Ectodermal cell (in vitro differentiated cells): ENCODE data around the gene ATP4A.

ENCODE experiments used
- H3K27ac ChIP-seq: 2 replicates; pipeline ENCODE4 v1.7.0; 2013; ENCODE audit warnings: mild to moderate bottlenecking, low read depth, low read length; ENCODE audit not compliant: insufficient read depth, poor library complexity, severe bottlenecking
- H3K27me3 ChIP-seq: 2 replicates; pipeline ENCODE4 v1.7.0; 2013; ENCODE audit warnings: mild to moderate bottlenecking, low read length; ENCODE audit not compliant: insufficient read depth, control insufficient read depth, poor library complexity, severe bottlenecking
- H3K36me3 ChIP-seq: one replicate; pipeline ENCODE4 v1.7.0; 2013; ENCODE audit warnings: low read length; ENCODE audit not compliant: control insufficient read depth, insufficient read depth
- H3K4me1 ChIP-seq: one replicate; pipeline ENCODE4 v1.7.0; 2013; ENCODE audit warnings: low read length; ENCODE audit not compliant: control insufficient read depth, insufficient read depth
- H3K4me3 ChIP-seq: 2 replicates; pipeline ENCODE4 v1.7.0; 2013; ENCODE audit warnings: low read depth, low read length, control low read depth; ENCODE audit not compliant: insufficient read depth
- H3K9me3 ChIP-seq: 2 replicates; pipeline ENCODE4 v1.7.0; 2013; ENCODE audit warnings: mild to moderate bottlenecking, low read length, moderate library complexity; ENCODE audit not compliant: control insufficient read depth
- WGBS, 2 experiments: methylation state at CpG; one replicate each; pipeline ENCODE4 v1.1.7; 2013; ENCODE audit warnings: missing lambda C conversion rate in 2 of 2; 5-methylcytosine and 5-hydroxymethylcytosine counted together

The ATP4A gene

DNA sequence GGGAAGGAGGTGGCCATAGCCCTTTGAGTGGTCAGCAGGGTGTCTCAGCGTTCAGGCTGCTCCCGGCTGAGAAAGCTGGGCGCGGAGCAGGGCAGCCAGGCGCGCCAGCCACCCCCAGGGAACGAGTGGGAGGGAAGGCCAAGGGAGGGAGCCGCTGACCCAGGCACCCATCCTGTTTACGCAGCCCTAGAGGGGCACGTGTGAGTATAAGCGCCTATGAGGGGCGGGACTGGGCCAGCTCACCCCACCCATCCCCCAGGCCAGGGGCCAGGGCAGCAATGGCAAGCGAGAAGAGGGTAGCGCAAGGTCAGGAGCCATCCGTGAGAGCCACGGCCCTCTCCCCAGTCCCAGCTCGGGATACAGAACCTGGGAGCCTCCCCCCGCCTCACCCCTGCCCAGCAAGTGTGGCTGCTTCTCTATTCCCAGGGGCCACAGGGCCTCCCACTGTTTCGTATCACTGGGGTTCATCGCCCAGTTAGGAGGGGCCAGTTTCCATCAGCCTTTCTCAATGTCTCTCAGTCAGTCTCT, 49.1 kb downstream of the ATP4A start:
- peaks cover 31% of the 10 kb centered on the region for H3K27me3 ChIP-seq
- no peaks in the 10 kb centered on the region for H3K9me3 ChIP-seq
- H3K4me1 ChIP-seq, result peaks cover 15% of the 10 kb centered on the region
- H3K36me3 ChIP-seq, result no peaks in the 10 kb centered on the region
- WGBS, 2 experiments, result 39 to 41% methylated on average over 20 of the region's 20 CpGs
- no peak overlapping the region for H3K4me3 ChIP-seq
- H3K27ac ChIP-seq, result no peak overlapping the region

GRCh38 chr19:35513628-35514281, 49.7 kb downstream of the ATP4A start, which contains the start of gene DMKN:
DMKN (minus strand) TSS chr19:35513649; CDS start chr19:35513475, 174 bp downstream.
- H3K27ac ChIP-seq, result no peak within 1 kb of the TSS
- no peaks in the 10 kb centered on the region for H3K9me3 ChIP-seq
- no peaks in the 10 kb centered on the region for H3K36me3 ChIP-seq
- peaks cover 35% of the 10 kb centered on the region for H3K27me3 ChIP-seq
- H3K4me1 ChIP-seq, result peaks cover 21% of the 10 kb centered on the region
- no peak within 1 kb of the TSS for H3K4me3 ChIP-seq
- 32% methylated on average over 15 of the region's 15 CpGs for WGBS, 2 experiments

DNA sequence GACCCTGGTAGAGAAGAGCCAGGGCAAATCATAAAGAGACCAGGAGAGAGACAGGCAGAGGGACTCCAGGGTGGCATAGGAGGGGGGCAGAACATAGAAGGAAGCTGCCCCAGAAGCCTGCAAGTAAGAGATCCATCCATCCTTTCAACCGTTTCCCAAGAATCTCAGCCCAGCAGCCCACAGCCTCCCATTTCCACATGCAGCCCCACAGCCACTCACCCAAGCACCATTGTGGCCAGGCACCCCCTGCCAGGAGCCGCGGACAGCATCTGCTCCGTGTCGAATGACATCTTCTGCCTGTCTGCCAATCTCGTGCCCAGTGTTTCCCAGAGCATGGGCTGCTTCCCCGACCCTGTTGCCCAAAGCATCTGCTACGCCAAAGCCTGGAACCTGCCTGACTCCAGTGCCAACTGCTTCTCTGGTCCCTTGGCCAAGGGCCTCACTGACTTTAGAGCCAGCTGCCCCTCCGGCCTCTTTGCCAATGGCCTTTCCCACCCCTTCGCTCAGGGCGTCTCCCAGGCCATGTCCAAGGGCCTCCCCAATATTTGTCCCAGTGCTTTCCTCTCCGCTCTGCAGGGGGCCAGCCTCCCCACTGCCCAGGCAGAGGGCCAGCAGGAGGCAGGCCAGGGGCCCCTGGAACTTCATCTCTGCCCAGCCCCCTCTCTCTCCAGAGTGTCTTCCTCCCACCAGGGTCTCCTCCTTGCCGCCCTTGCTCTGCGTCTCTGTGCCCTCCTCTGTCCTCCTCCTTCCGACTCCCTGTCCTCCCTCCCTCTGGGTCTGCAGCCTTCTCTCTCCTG, 50.4 kb downstream of the ATP4A start:
- no peaks in the 10 kb centered on the region for H3K9me3 ChIP-seq
- peaks cover 35% of the 10 kb centered on the region for H3K27me3 ChIP-seq
- H3K27ac ChIP-seq, result no peak overlapping the region
- WGBS, 2 experiments, result 80 to 84% methylated on average over 15 of the region's 15 CpGs
- H3K36me3 ChIP-seq, result no peaks in the 10 kb centered on the region
- no peak overlapping the region for H3K4me3 ChIP-seq
- peaks cover 22% of the 10 kb centered on the region for H3K4me1 ChIP-seq

GRCh38 chr19:35511337-35511736, 52.1 kb downstream of the ATP4A start:
- Histone ChIP-seq H3K36me3 (no peaks in the 10 kb centered on the region), H3K27ac (no peak overlapping the region), H3K9me3 (no peaks in the 10 kb centered on the region), H3K4me1 (peaks cover 22% of the 10 kb centered on the region), H3K27me3 (peaks cover 35% of the 10 kb centered on the region), H3K4me3 (no peak overlapping the region)
- WGBS, 2 experiments, result 74 to 81% methylated on average over 7 of the region's 7 CpGs

GRCh38 chr19:35510626-35510964, 52.9 kb downstream of the ATP4A start:
- WGBS, 2 experiments, result 32 to 33% methylated on average over 15 of the region's 15 CpGs
- Histone ChIP-seq H3K27me3 (peaks cover 35% of the 10 kb centered on the region), H3K9me3 (no peaks in the 10 kb centered on the region), H3K4me3 (peak overlapping the region; percentile 71), H3K27ac (no peak overlapping the region), H3K4me1 (peaks cover 22% of the 10 kb centered on the region), H3K36me3 (no peaks in the 10 kb centered on the region)

- H3K27ac ChIP-seq, result peak overlapping the region; percentile 47
- peak overlapping the region; percentile 71 for H3K4me3 ChIP-seq
- WGBS, 2 experiments, result 0% methylated on average over 39 of the region's 39 CpGs
Observed at GRCh38 chr19:35509861-35510625, 53.4 kb downstream of the ATP4A start.

DNA sequence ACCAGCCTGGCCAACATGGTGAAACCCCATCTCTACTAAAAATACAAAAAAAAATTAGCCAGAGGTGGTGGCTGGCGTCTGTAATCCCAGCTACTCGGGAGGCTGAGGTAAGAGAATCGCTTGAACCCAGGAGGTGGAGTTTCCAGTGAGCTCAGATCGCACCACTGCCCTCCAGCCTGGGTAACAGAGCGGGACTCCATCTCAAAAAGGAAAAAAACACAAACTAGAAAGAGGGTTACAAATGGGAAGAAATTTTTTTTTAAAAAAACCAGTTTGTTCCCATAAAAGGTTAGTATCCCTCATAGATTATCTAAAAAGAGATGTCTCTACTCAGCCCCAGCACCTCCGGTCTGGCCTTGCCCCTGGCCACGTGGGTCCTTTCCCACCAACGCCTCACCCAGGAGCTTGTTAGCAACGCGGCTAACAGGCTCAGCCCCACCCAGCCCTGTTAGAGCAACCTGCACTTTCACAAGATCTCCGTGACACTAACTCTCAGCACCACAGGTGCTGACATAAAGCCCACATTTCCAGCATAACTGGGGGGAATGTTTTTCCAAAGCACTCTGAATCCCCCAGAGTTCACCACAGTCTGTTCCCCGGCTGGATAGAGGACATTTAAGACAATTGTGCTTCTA, 54.3 kb downstream of the ATP4A start:
- H3K9me3 ChIP-seq, result no peaks in the 10 kb centered on the region
- WGBS, 2 experiments, result 6 to 9% methylated on average over 11 to 12 of the region's 12 CpGs
- peaks cover 18% of the 10 kb centered on the region for H3K4me1 ChIP-seq
- no peak overlapping the region for H3K27ac ChIP-seq
- H3K27me3 ChIP-seq, result peaks cover 29% of the 10 kb centered on the region
- peak overlapping the region; percentile 71 for H3K4me3 ChIP-seq
- H3K36me3 ChIP-seq, result no peaks in the 10 kb centered on the region

More at GRCh38 chr19:35509861-35510625, 53.4 kb downstream of the ATP4A start:
- peaks cover 22% of the 10 kb centered on the region for H3K4me1 ChIP-seq
- H3K27me3 ChIP-seq, result peaks cover 35% of the 10 kb centered on the region
- H3K36me3 ChIP-seq, result no peaks in the 10 kb centered on the region
- H3K9me3 ChIP-seq, result no peaks in the 10 kb centered on the region

DNA sequence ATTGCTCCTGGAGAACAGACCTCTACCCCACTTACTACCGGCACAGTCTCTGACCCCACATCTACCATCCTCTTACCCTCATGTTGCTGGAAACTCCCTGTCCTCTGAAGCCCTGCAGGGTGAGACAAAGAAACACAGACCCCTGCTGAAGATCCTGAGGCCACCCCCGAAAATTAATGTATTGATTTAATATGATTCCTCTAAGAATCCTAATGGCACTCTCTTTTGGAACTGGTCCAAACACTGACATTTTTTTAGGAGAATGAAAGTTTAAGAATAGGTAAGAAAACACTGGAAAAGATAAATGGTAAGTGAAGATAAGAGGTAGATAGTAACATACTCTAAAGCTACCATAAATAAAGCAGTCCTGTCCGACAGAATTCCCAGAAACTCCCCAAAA, 55.3 kb downstream of the ATP4A start:
- no peaks in the 10 kb centered on the region for H3K9me3 ChIP-seq
- H3K4me1 ChIP-seq, result peaks cover 9% of the 10 kb centered on the region
- no peak overlapping the region for H3K27ac ChIP-seq
- 82 to 95% methylated on average over 1 to 3 of the region's 3 CpGs for WGBS, 2 experiments
- H3K4me3 ChIP-seq, result no peak overlapping the region
- H3K36me3 ChIP-seq, result no peaks in the 10 kb centered on the region
- H3K27me3 ChIP-seq, result peaks cover 26% of the 10 kb centered on the region

GRCh38 chr19:35507561-35507960, 55.9 kb downstream of the ATP4A start:
- Histone ChIP-seq H3K36me3 (no peaks in the 10 kb centered on the region), H3K27ac (no peak overlapping the region), H3K4me1 (peaks cover 9% of the 10 kb centered on the region), H3K4me3 (no peak overlapping the region), H3K27me3 (peaks cover 26% of the 10 kb centered on the region), H3K9me3 (no peaks in the 10 kb centered on the region)
- WGBS, 2 experiments, result 92 to 95% methylated on average over 11 of the region's 11 CpGs
